ENCODE measurements around the gene REXO1.

The REXO1 gene

GRCh38 chr19:1766800-1767352 is 81.4 kb downstream of the REXO1 start:
- DNase-seq (ENCODE audit: low spot score), result no peak

GRCh38 chr19:1765904-1766799 is 82.1 kb downstream of the REXO1 start:
- no peak for DNase-seq (ENCODE audit: low spot score)
